GM10266 (cell line): ENCODE results near the gene NXNL1.
"Not testable (repeated sequence)": the region's sequence is repeated elsewhere in the genome, so short reads cannot be mapped to it uniquely, and the experiment has no call there.

Source experiments
- DNase-seq: peaks from one replicate; pipeline ENCODE4 v3.0.0; 2012; ENCODE audit errors: extremely low spot score
- TF ChIP-seq, protein P1 (sequence below): IDR thresholded peaks from 2 replicates; pipeline ENCODE4 v1.5.1; 2012; ENCODE audit warnings: mild to moderate bottlenecking, low read depth; ENCODE audit not compliant: control insufficient read depth, insufficient read depth; ENCODE audit errors: missing control alignments

The NXNL1 gene, protein sequence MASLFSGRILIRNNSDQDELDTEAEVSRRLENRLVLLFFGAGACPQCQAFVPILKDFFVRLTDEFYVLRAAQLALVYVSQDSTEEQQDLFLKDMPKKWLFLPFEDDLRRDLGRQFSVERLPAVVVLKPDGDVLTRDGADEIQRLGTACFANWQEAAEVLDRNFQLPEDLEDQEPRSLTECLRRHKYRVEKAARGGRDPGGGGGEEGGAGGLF

DNA sequence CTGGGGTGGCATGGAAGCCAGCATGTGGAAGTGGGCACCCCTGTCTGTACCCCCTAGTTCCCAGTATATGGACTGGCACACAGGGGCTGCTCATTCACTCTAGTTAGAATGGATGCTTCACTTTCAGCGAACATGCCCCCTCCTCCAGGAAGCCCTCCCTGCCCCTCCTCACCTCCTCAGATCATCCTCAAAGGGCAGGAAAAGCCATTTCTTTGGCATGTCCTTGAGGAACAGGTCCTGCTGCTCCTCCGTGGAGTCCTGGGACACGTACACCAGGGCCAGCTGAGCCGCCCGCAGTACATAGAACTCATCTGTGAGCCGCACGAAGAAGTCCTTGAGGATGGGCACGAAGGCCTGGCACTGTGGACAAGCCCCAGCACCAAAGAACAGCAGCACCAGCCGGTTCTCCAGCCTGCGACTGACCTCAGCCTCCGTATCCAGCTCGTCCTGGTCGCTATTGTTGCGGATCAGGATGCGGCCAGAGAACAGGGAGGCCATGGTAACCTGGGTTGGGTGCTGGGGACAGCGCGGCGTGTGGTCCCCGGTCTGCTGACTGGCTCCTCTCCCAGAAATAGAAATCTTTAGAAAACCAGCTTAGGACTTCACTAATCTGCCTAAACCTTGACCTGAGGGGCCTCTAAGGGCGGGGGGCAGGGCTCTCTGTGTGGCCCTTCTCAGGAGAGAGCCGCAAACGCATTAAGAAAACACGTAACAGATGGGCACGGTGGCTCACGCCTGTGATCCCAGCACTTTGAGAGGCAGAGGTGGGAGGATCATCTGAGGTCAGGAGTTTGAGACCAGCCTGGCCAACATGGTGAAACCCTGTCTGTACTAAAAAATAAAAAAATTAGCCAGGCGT is at the start of gene NXNL1:
TSS of gene NXNL1 (minus strand) at position 555 of the 859 bp plus-strand sequence. CDS start at position 498, 57 bp downstream.
- no peak for DNase-seq

DNA sequence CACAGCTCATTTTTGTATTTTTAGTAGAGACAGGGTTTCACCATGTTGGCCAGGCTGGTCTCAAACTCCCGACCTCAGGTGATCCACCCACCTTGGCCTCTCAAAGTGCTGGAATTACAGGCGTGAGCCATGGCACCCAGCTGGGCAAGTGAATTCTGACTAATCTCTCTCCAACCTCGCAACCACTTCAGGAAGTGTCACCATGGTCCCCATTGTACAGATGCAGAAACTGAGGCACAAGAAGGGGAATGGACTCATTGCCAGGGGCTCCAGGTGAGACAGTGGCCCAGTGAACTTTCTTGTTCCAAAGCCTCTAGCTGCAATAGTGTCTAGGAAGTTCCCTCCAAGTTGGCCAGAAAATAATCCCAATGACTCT is 47.8 kb upstream of the NXNL1 start:
- DNase-seq, result not testable (repeated sequence)

More for the DNA sequence above, at the start of gene NXNL1:
- TF ChIP-seq, protein P1, sequence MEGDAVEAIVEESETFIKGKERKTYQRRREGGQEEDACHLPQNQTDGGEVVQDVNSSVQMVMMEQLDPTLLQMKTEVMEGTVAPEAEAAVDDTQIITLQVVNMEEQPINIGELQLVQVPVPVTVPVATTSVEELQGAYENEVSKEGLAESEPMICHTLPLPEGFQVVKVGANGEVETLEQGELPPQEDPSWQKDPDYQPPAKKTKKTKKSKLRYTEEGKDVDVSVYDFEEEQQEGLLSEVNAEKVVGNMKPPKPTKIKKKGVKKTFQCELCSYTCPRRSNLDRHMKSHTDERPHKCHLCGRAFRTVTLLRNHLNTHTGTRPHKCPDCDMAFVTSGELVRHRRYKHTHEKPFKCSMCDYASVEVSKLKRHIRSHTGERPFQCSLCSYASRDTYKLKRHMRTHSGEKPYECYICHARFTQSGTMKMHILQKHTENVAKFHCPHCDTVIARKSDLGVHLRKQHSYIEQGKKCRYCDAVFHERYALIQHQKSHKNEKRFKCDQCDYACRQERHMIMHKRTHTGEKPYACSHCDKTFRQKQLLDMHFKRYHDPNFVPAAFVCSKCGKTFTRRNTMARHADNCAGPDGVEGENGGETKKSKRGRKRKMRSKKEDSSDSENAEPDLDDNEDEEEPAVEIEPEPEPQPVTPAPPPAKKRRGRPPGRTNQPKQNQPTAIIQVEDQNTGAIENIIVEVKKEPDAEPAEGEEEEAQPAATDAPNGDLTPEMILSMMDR, result no peak

DNA sequence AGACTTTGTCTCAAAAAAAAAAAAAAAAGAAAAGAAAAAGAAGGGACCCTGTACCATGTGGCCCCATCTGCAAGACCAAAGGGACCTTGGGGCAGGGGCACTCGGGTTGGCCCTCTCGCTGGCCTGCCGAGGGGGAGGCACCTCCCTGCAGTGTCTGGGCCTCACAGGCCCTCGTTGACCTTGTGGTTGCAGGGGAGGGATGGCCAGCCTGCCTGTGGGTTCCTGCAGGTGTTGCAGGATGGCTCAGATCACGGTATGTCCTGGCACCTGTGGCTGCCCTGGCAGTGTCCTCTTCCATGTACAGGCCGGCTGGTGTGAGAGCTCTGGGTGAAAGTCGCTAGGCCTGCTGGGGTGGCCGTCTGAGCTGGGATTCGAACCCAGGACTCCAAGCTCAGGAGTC is 46.0 kb upstream of the NXNL1 start:
- TF ChIP-seq, protein P1, result no peak
- no peak for DNase-seq

DNA sequence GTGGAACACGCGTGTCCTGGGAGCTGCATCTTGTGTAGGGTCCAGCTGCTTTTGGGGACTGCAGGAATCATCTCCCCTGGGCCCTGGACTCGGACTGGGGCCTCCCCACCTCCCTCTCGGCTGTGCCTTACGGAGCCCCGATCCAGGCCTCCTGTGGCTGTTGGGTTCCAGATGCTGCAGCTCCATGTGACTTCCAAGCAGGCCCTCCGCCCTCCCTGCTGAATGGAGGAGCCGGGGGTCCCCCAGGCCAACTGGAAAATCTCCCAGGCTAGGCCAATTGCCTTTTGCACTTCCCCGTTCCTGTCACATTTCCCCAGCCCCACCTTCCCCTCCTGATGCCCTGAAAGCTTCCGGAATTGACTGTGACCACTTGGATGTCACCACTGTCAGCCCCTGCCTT is 44.5 kb upstream of the NXNL1 start:
- TF ChIP-seq, protein P1, result no peak
- no peak for DNase-seq

DNA sequence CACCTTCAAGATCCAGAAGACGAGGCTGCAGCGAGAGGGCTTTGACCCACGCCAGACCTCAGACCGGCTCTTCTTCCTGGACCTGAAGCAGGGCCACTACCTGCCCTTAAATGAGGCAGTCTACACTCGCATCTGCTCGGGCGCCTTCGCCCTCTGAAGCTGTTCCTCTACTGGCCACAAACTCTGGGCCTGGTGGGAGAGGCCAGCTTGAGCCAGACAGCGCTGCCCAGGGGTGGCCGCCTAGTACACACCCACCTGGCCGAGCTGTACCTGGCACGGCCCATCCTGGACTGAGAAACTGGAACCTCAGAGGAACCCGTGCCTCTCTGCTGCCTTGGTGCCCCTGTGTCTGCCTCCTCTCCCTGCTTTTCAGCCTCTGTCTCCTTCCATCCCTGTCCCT is 43.7 kb upstream of the NXNL1 start:
- TF ChIP-seq, protein P1, result no peak

DNA sequence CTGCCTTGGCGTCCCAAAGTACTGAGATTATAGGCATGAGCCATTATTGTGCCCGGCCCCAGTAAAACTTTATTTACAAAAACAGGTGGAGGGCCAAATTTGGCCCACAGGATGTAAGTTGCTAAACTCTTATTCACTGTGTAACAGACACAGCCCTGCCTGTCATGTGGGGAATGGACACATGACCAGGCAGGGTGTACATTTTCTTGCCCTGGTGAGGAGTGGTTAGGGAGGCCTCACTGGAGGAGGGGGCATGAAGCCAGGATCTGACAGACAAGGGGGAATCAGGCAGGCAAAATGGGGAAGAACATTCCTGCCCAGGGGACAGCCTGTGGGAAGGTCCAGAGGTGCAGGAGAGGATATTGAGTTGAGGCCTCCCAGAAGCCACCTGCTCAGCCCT is 43.3 kb upstream of the NXNL1 start:
- DNase-seq, result no peak
- TF ChIP-seq, protein P1, result no peak

More for the DNA sequence above, 43.7 kb upstream of the NXNL1 start:
- DNase-seq, result no peak

DNA sequence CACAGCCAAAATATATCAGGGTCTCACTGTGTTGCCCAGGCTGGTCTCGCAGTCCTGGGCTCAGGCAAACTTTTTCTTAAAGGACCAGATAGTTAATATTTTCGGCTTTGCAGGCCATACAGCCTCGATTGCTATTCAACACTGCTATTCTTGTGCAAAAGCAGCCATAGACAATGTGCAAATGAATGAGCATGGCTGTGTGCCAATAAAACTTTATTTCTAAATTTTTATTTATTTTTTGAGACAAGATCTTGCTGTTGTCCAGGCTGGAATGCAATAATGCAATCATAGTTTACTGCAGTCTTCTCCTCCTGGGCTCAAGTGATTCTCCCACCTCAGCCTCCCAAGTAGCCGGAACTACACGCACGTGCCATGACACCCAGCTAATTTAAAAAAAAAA is 42.5 kb upstream of the NXNL1 start:
- TF ChIP-seq, protein P1, result no peak
- no peak for DNase-seq
